HepG2 (cell line): ENCODE results near the gene NUDT3.

ENCODE experiments used
- MTA3 ChIP-seq: sonication (generic); formaldehyde crosslinking; IDR thresholded peaks from 2 replicates; pipeline ENCODE4 v1.4.0; 2020; ENCODE audit warnings: missing genetic modification reagents
- PAWR ChIP-seq: sonication (generic); formaldehyde crosslinking; IDR thresholded peaks from 2 replicates; pipeline ENCODE4 v1.4.0; 2020; ENCODE audit warnings: missing genetic modification reagents, mild to moderate bottlenecking, borderline replicate concordance
- ZBTB10 ChIP-seq: sonication (generic); formaldehyde crosslinking; IDR thresholded peaks from 2 replicates; pipeline ENCODE4 v1.4.0; 2020; ENCODE audit warnings: missing genetic modification reagents, borderline replicate concordance

GRCh38 chr6:34385793-34386195, 6.7 kb downstream of the NUDT3 start:
- no peak for TF ChIP-seq MTA3 (CRISPR knock-in tag)
- TF ChIP-seq ZBTB10 (CRISPR knock-in tag), result no peak
- no peak for TF ChIP-seq PAWR
